Stimulated activated CD4-positive, alpha-beta T cell treated with anti-CD3 and anti-CD28 coated beads, Interleukin-15, amount 100 ng/mL, for 1 hour (primary cell): ENCODE data around the gene CAMK2B.
A peak's percentile ranks its signal among the peaks of the same experiment; 100 is the strongest.
"Not testable (repeated sequence)": the region's sequence is repeated elsewhere in the genome, so short reads cannot be mapped to it uniquely, and the experiment has no call there.

Experiments
- DNase-seq, 2 donors: peaks; one replicate each; pipeline ENCODE4 v3.0.0-alpha.2; 2020; ENCODE audit warnings: low read depth in 1 of 2, low spot score in 1 of 2

CAMK2B gene

GRCh38 chr7:44194562-44195145 lies 130.7 kb downstream of the CAMK2B start:
- no peak for DNase-seq

- DNase-seq: peak in 1 of 2 donors; percentile 20
These were observed 131.3 kb downstream of the CAMK2B start for GRCh38 chr7:44194069-44194468.

GRCh38 chr7:44193011-44193802 lies 132.2 kb downstream of the CAMK2B start:
- DNase-seq: no peak

- no peak for DNase-seq
These were observed 134.2 kb downstream of the CAMK2B start for GRCh38 chr7:44191171-44191570.

- no peak for DNase-seq
These were observed 135.2 kb downstream of the CAMK2B start for GRCh38 chr7:44189993-44190872.

- DNase-seq: no peak
These were observed 136.0 kb downstream of the CAMK2B start, which contains the start of gene GCK for GRCh38 chr7:44189286-44189992. GCK (minus strand) TSS chr7:44189439; CDS start chr7:44188953, 486 bp downstream.

- no peak for DNase-seq
These were observed 136.7 kb downstream of the CAMK2B start for GRCh38 chr7:44188480-44189225.

GRCh38 chr7:44187636-44188416 lies 137.6 kb downstream of the CAMK2B start:
- DNase-seq: no peak

GRCh38 chr7:44186736-44187135 lies 138.7 kb downstream of the CAMK2B start:
- DNase-seq: no peak

- no peak for DNase-seq
These were observed 139.7 kb downstream of the CAMK2B start for GRCh38 chr7:44185729-44186128.

- DNase-seq: no peak
These were observed 140.4 kb downstream of the CAMK2B start for GRCh38 chr7:44184873-44185446.

GRCh38 chr7:44184206-44184872 lies 141.1 kb downstream of the CAMK2B start:
- no peak for DNase-seq

GRCh38 chr7:44183386-44183785 lies 142.0 kb downstream of the CAMK2B start:
- no peak for DNase-seq

- DNase-seq: no peak
These were observed 142.6 kb downstream of the CAMK2B start for GRCh38 chr7:44182827-44183226.

GRCh38 chr7:44180631-44181030 lies 144.8 kb downstream of the CAMK2B start:
- DNase-seq: no peak

GRCh38 chr7:44177570-44178131 lies 147.7 kb downstream of the CAMK2B start:
- DNase-seq: no peak

- no peak for DNase-seq
These were observed 148.9 kb downstream of the CAMK2B start for GRCh38 chr7:44176486-44176885.

- DNase-seq: no peak
These were observed 149.7 kb downstream of the CAMK2B start for GRCh38 chr7:44175730-44176129.

- not testable (repeated sequence) for DNase-seq
These were observed 150.8 kb downstream of the CAMK2B start for GRCh38 chr7:44174694-44174948.
